ENCODE data around the gene CA9.

CA9 gene

DNA sequence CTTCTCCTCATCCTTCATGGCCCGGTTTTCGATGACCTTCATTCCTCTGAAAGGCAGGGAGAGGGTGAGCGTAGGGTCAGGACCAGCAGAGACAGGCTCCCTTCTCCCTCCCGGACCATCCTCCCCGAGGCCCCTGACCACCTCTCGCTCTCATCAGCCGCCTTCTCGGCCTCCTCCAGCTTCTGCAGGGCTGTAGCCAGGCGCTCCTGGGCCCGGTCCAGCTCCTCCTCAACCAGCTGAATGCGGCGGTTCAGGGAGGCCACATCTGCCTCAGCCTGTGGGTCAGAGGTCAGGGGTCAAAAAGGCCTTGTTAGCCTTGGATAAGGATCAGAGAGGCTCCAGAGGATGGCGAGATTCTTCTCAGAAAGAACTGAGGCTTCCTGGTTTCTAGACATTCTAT lies 11.8 kb downstream of the CA9 start:
- Histone ChIP-seq H3K23ac (ENCODE audit: low read length) (no peak overlapping the region), H3K56ac (ENCODE audit: low read length) (no peak overlapping the region), H3K79me2 (ENCODE audit: control insufficient read depth, insufficient read depth, low read length) (peaks cover 23% of the 10 kb centered on the region), H3K4me2 (ENCODE audit: low read length) (no peak overlapping the region), H2AK5ac (ENCODE audit: low read length) (no peak overlapping the region), H4K5ac (ENCODE audit: low read length) (no peak overlapping the region), H3K4me3 (ENCODE audit: low read length) (no peak overlapping the region), H3K36me3 (ENCODE audit: control insufficient read depth, insufficient read depth, low read length) (peaks cover 11% of the 10 kb centered on the region), H3K27ac (ENCODE audit: low read depth, low read length) (no peak overlapping the region), H4K8ac (ENCODE audit: low read depth, low read length) (no peak overlapping the region), H2BK15ac (replicated peaks; ENCODE audit: low read depth) (no peak overlapping the region), H2BK120ac (ENCODE audit: low read depth, low read length) (no peak overlapping the region), H3K4ac (ENCODE audit: low read depth, low read length) (no peak overlapping the region), H2BK5ac (ENCODE audit: low read length) (no peak overlapping the region), H3K9ac (ENCODE audit: low read length) (no peak overlapping the region), H3K18ac (ENCODE audit: low read length) (no peak overlapping the region), H3K4me1 (ENCODE audit: control insufficient read depth, low read depth, low read length) (peaks cover 10% of the 10 kb centered on the region), H3K79me1 (ENCODE audit: low read length) (peaks cover 28% of the 10 kb centered on the region), H3K27me3 (ENCODE audit: insufficient read depth, low read length, poor library complexity) (no peaks in the 10 kb centered on the region)
- no peak for DNase-seq
- no CpG with 5 or more reads among the region's 13 CpGs for WGBS (ENCODE audit: extremely low coverage, insufficient coverage, low lambda C conversion rate)

GRCh38 chr9:35686222-35687203 lies 12.8 kb downstream of the CA9 start:
- H3K36me3 ChIP-seq (ENCODE audit: control insufficient read depth, insufficient read depth, low read length) = peaks cover 11% of the 10 kb centered on the region
- WGBS (ENCODE audit: extremely low coverage, insufficient coverage, low lambda C conversion rate) = no CpG with 5 or more reads among the region's 11 CpGs

DNA sequence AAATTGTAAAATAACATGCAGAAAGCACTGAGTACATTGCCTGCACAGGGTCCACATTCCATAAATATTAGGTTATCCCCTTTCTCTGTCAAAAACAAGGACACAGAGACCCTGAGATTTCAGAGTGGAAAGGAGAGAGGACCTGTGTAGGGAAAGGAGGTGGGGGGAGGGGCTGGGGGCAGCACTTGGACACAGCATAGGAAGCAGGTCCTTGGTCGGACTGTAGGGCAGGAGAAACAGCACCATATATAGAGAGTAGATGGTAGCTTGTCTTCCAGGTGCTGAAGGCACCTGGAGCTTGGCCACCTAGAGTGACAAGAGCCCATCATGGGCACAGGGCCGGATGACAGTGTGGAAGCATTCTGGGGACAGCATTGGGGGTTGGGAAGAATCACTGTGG lies 13.6 kb downstream of the CA9 start:
- Histone ChIP-seq H3K4me3 (ENCODE audit: low read length) (no peak overlapping the region), H3K18ac (ENCODE audit: low read length) (no peak overlapping the region), H4K8ac (ENCODE audit: low read depth, low read length) (no peak overlapping the region), H2BK120ac (ENCODE audit: low read depth, low read length) (no peak overlapping the region), H3K36me3 (ENCODE audit: control insufficient read depth, insufficient read depth, low read length) (peaks cover 11% of the 10 kb centered on the region), H3K4me1 (ENCODE audit: control insufficient read depth, low read depth, low read length) (peaks cover 10% of the 10 kb centered on the region), H3K56ac (ENCODE audit: low read length) (no peak overlapping the region), H3K4ac (ENCODE audit: low read depth, low read length) (no peak overlapping the region), H4K5ac (ENCODE audit: low read length) (no peak overlapping the region), H3K27ac (ENCODE audit: low read depth, low read length) (no peak overlapping the region), H2BK5ac (ENCODE audit: low read length) (no peak overlapping the region), H3K27me3 (ENCODE audit: insufficient read depth, low read length, poor library complexity) (no peaks in the 10 kb centered on the region), H3K23ac (ENCODE audit: low read length) (no peak overlapping the region), H3K9ac (ENCODE audit: low read length) (no peak overlapping the region), H2BK15ac (replicated peaks; ENCODE audit: low read depth) (no peak overlapping the region), H3K4me2 (ENCODE audit: low read length) (no peak overlapping the region), H3K79me2 (ENCODE audit: control insufficient read depth, insufficient read depth, low read length) (peaks cover 23% of the 10 kb centered on the region), H3K79me1 (ENCODE audit: low read length) (peaks cover 28% of the 10 kb centered on the region), H2AK5ac (ENCODE audit: low read length) (no peak overlapping the region)
- DNase-seq = no peak
- no CpG with 5 or more reads among the region's 2 CpGs for WGBS (ENCODE audit: extremely low coverage, insufficient coverage, low lambda C conversion rate)

More at GRCh38 chr9:35686222-35687203, 12.8 kb downstream of the CA9 start:
- Histone ChIP-seq H2BK5ac (ENCODE audit: low read length) (no peak overlapping the region), H3K9ac (ENCODE audit: low read length) (peak overlapping the region; percentile 17), H3K4me3 (ENCODE audit: low read length) (no peak overlapping the region), H2AK5ac (ENCODE audit: low read length) (no peak overlapping the region), H3K79me1 (ENCODE audit: low read length) (peaks cover 28% of the 10 kb centered on the region), H3K18ac (ENCODE audit: low read length) (no peak overlapping the region), H3K56ac (ENCODE audit: low read length) (no peak overlapping the region), H3K27me3 (ENCODE audit: insufficient read depth, low read length, poor library complexity) (no peaks in the 10 kb centered on the region), H3K4me1 (ENCODE audit: control insufficient read depth, low read depth, low read length) (peaks cover 10% of the 10 kb centered on the region), H4K8ac (ENCODE audit: low read depth, low read length) (no peak overlapping the region), H2BK120ac (ENCODE audit: low read depth, low read length) (no peak overlapping the region), H3K4ac (ENCODE audit: low read depth, low read length) (no peak overlapping the region), H3K4me2 (ENCODE audit: low read length) (no peak overlapping the region), H2BK15ac (replicated peaks; ENCODE audit: low read depth) (no peak overlapping the region), H3K23ac (ENCODE audit: low read length) (no peak overlapping the region), H3K27ac (ENCODE audit: low read depth, low read length) (no peak overlapping the region), H4K5ac (ENCODE audit: low read length) (no peak overlapping the region), H3K79me2 (ENCODE audit: control insufficient read depth, insufficient read depth, low read length) (peaks cover 23% of the 10 kb centered on the region)
- DNase-seq = no peak

- Histone ChIP-seq H4K5ac (ENCODE audit: low read length) (no peak overlapping the region), H4K8ac (ENCODE audit: low read depth, low read length) (no peak overlapping the region), H3K4ac (ENCODE audit: low read depth, low read length) (no peak overlapping the region), H3K79me1 (ENCODE audit: low read length) (peaks cover 28% of the 10 kb centered on the region), H3K23ac (ENCODE audit: low read length) (peak overlapping the region; percentile 38), H3K36me3 (ENCODE audit: control insufficient read depth, insufficient read depth, low read length) (peaks cover 6% of the 10 kb centered on the region), H3K18ac (ENCODE audit: low read length) (no peak overlapping the region), H3K4me1 (ENCODE audit: control insufficient read depth, low read depth, low read length) (peaks cover 10% of the 10 kb centered on the region), H2AK5ac (ENCODE audit: low read length) (no peak overlapping the region), H2BK5ac (ENCODE audit: low read length) (no peak overlapping the region), H3K27ac (ENCODE audit: low read depth, low read length) (no peak overlapping the region), H3K79me2 (ENCODE audit: control insufficient read depth, insufficient read depth, low read length) (peaks cover 23% of the 10 kb centered on the region), H2BK120ac (ENCODE audit: low read depth, low read length) (no peak overlapping the region), H3K27me3 (ENCODE audit: insufficient read depth, low read length, poor library complexity) (no peaks in the 10 kb centered on the region), H3K4me3 (ENCODE audit: low read length) (no peak overlapping the region), H3K9ac (ENCODE audit: low read length) (peak overlapping the region; percentile 99), H2BK15ac (replicated peaks; ENCODE audit: low read depth) (no peak overlapping the region), H3K4me2 (ENCODE audit: low read length) (peak overlapping the region; percentile 97), H3K56ac (ENCODE audit: low read length) (peak overlapping the region; percentile 99)
- no peak for DNase-seq
- WGBS (ENCODE audit: extremely low coverage, insufficient coverage, low lambda C conversion rate) = no CpG with 5 or more reads among the region's 2 CpGs
Measured at GRCh38 chr9:35687972-35688557, 14.3 kb downstream of the CA9 start.

GRCh38 chr9:35688558-35689541 lies 15.1 kb downstream of the CA9 start:
- peaks cover 5% of the 10 kb centered on the region for H3K36me3 ChIP-seq (ENCODE audit: control insufficient read depth, insufficient read depth, low read length)
- peaks cover 28% of the 10 kb centered on the region for H3K79me1 ChIP-seq (ENCODE audit: low read length)
- H2BK5ac ChIP-seq (ENCODE audit: low read length) = peak overlapping the region; percentile 55
- H3K27me3 ChIP-seq (ENCODE audit: insufficient read depth, low read length, poor library complexity) = no peaks in the 10 kb centered on the region
- peak overlapping the region; percentile 97 for H3K23ac ChIP-seq (ENCODE audit: low read length)
- DNase-seq = no peak
- H3K79me2 ChIP-seq (ENCODE audit: control insufficient read depth, insufficient read depth, low read length) = peaks cover 23% of the 10 kb centered on the region
- peak overlapping the region; percentile 92 for H3K4me3 ChIP-seq (ENCODE audit: low read length)
- H2BK15ac ChIP-seq (replicated peaks; ENCODE audit: low read depth) = no peak overlapping the region
- H3K4ac ChIP-seq (ENCODE audit: low read depth, low read length) = peak overlapping the region; percentile 7
- peak overlapping the region; percentile 99 for H3K56ac ChIP-seq (ENCODE audit: low read length)
- peak overlapping the region; percentile 97 for H3K4me2 ChIP-seq (ENCODE audit: low read length)
- no peak overlapping the region for H2BK120ac ChIP-seq (ENCODE audit: low read depth, low read length)
- H3K18ac ChIP-seq (ENCODE audit: low read length) = peak overlapping the region; percentile 44
- peaks cover 10% of the 10 kb centered on the region for H3K4me1 ChIP-seq (ENCODE audit: control insufficient read depth, low read depth, low read length)
- H3K9ac ChIP-seq (ENCODE audit: low read length) = peak overlapping the region; percentile 99
- H2AK5ac ChIP-seq (ENCODE audit: low read length) = peak overlapping the region; percentile 65
- no peak overlapping the region for H4K5ac ChIP-seq (ENCODE audit: low read length)
- peak overlapping the region; percentile 70 for H3K27ac ChIP-seq (ENCODE audit: low read depth, low read length)
- WGBS (ENCODE audit: extremely low coverage, insufficient coverage, low lambda C conversion rate) = no CpG with 5 or more reads among the region's 12 CpGs
- no peak overlapping the region for H4K8ac ChIP-seq (ENCODE audit: low read depth, low read length)

Measured in mesendoderm (in vitro differentiated cells).